Activated CD4-positive, CD25-positive, alpha-beta regulatory T cell treated with anti-CD3 and anti-CD28 coated beads, Interleukin-2, amount 50 U/mL, for 24 hours (primary cell): ENCODE measurements around the gene HHIPL2.
"Not testable (repeated sequence)": the region's sequence is repeated elsewhere in the genome, so short reads cannot be mapped to it uniquely, and the experiment has no call there.

Experiments used
- ATAC-seq, 2 donors: fragments of 150-1000 bp; cut with Tn5 transposase; one replicate each; pipeline ENCODE4 v1.10.0; 2021; ENCODE audit warnings: mild to moderate bottlenecking in 1 of 2, moderate library complexity in 1 of 2

HHIPL2 gene

GRCh38 chr1:222539951-222540597 lies 7.8 kb downstream of the HHIPL2 start:
- ATAC-seq: no peak

- no peak for ATAC-seq
These were observed 12.4 kb downstream of the HHIPL2 start for GRCh38 chr1:222535455-222535854.

DNA sequence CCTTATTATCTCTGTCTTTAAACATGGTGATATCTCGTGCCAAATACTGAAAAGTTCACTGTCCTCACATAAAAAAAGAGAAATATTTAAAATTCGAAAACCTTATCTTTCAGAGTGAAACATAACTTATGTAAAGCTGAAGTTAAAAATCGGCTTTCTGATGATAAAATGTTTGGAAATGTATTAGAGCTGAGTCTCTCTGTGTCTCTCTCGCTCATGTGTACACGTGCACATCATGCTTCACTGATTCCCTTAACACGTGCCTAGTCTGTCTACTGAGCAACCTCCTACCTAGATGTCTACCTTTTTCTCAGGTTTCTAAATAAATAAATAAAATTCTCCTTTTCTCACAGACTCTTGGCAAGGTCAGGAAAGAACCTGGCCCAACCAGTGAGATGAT lies 17.1 kb downstream of the HHIPL2 start:
- no peak for ATAC-seq

- no peak for ATAC-seq
These were observed 18.0 kb downstream of the HHIPL2 start for GRCh38 chr1:222529916-222530315.

GRCh38 chr1:222529181-222529580 lies 18.7 kb downstream of the HHIPL2 start:
- no peak for ATAC-seq

DNA sequence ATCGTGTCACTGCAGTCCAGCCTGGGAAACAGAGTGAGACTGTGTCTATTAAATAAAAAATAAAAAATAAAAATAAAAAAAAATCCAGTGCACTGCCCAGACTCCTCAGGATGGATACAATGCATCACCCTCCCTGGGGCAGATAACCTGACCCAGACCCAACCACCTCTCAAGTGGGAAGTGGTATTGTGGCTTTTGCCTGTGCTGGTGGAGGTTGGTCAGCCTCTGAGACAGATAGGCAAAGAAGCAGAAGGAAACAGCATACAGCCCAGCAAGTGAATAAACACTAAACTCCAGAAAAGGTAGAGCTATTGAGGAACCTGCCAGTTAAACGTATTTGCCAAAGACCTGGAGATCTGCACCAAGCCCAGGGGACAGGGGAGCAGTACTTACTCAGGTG lies 22.0 kb downstream of the HHIPL2 start:
- ATAC-seq: no peak

DNA sequence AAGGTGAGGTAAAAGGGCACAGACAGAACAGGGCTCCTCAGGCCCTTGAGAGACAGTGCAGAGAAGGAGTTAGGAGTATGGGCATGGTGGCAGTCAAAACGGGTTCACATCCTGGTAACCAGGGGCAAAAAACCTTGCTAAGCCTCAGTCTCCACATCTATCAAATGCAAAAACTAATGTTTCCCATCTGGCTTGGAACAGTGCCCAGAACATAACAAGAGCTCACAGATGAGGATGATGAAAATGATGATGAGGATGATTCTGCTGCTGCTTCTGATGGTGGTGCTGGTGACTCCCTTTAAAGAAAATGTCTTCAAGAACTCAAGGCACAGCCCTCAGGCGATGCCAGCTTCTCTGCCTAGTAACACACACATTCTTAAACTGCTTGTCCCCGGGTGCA lies 24.1 kb downstream of the HHIPL2 start:
- no peak for ATAC-seq

DNA sequence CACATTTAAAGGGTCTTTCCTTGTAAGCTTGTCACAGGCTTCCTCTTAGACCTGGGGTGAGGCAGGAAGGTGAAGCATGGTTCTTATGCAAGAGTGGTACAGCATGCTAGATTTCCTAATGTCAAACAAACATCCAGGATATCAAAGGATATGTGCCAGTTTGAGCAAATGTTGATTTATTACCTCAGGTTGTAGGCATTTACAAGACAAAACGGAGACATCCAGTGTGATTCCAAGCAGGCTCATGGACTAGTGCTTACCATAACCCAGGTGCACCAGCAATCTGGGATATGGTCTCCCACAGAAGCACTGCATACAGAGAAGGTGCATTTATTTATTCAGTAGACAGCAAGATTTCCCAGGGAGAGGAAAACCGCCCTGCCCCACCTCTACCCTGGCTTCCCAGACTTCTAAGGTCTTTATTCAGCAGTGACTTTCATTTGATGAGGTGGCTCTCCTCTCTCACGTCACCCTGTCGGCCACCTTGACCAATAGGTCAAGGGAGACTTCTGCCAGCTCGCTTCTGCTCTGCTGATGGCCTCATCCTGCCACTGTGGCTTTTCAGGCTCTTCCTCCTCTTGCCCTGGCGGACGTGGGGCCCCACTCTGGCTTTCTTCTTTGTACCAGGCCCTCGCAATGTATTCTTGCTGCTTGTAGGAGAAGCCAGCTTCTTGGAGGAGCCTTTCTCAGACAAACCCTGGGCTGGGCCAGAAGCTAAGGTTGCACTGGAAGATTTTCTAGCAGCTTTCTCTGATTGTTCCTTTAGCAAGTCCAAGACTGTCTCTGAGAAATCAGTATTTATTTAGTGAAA lies 25.6 kb downstream of the HHIPL2 start:
- ATAC-seq: no peak

DNA sequence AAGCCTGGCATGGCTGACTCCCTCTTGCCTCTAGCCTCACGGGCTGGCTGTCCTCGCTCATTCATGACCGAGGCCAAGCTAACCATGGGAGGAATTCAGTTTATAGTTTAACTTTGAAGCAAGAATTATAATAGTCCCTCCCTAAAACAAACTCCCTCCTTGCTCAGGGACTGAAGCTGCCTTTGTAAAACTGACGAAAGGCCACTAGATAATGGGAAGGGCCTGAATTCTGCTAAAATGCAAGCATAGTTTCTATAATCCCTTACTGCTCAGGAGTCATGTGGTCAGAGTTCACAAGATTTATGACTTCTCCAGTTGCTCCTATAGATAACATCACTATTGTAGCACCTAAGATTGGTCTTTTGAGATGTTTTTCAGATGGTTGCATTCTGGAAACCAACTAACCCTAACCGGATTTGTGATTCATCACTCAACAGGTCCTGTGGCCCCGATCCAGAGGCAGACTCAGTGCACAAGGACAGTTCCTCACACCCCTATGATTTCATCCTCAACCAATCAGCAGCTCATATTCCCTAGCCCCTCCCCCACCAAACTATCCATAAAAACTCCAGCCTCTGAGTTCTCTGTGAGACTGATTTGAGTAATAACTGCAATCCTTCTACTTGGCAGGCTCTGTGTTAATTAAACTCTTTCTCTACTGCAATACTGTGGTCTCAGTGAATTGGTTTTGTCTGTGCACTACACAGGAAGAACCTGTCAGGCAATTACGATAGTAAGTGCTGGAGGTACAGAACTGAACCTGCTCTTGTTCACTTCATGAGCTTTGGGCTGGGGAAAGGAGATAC lies 26.4 kb downstream of the HHIPL2 start:
- no peak for ATAC-seq

- not testable (repeated sequence) for ATAC-seq
These were observed 58.4 kb downstream of the HHIPL2 start for GRCh38 chr1:222489496-222489895.

GRCh38 chr1:222487774-222488173 lies 60.1 kb downstream of the HHIPL2 start:
- ATAC-seq: not testable (repeated sequence)

DNA sequence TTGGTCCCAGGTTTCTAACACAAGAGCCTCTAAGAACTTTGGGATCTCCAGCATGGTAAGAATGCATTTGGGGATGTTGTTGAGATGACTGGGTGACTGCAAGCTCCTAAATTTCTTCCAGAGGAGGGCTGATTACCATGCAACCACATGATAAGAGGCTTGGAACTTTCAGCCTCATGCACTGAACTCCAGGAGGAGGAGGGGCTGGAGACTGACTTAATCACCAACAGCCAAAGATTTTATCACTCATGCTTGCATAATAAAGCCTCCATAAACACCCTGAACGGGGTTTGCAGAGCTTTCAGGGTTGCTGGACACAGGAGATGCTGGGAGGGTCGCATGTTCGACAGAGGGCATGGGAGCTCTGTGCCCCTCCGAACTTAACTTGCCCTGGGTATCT lies 63.9 kb downstream of the HHIPL2 start:
- not testable (repeated sequence) for ATAC-seq

- ATAC-seq: not testable (repeated sequence)
These were observed 68.3 kb downstream of the HHIPL2 start for GRCh38 chr1:222479567-222479966.

DNA sequence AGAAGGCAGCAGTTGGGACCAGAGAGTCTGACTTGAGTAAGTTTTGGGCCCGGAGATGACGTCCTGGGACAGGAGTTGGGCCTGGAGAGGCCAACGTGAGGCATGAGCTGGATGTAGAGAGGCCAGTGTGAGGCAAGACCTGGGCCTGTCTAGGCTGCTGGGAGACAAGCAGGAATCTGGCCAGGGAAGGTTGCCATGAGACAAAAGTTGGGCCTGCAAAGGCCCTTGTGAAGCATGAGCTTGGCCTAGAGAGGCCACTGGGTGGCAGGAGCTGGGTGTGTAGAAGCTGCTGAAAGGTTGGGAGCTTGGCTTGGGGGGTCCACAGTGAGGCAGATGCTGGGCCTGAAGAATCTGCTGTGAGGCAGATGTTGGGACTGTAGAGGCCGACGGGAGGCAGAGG lies 71.5 kb downstream of the HHIPL2 start:
- ATAC-seq: not testable (repeated sequence)

GRCh38 chr1:222473717-222474116 lies 74.2 kb downstream of the HHIPL2 start:
- ATAC-seq: not testable (repeated sequence)

GRCh38 chr1:222472776-222473540 lies 74.9 kb downstream of the HHIPL2 start:
- ATAC-seq: not testable (repeated sequence)
